Embryonic facial prominence (tissue), 1 donor: ENCODE measurements around the gene C10orf143.
"Not testable (repeated sequence)": the region's sequence is repeated elsewhere in the genome, so short reads cannot be mapped to it uniquely, and the experiment has no call there.

Experiments
- DNase-seq: peaks from one replicate; pipeline ENCODE4 v3.0.0-alpha.2; 2016; ENCODE audit errors: extremely low spot score

Gene C10orf143

GRCh38 chr10:130036296-130037065 lies 74.1 kb downstream of the C10orf143 start:
- no peak for DNase-seq

GRCh38 chr10:130029209-130029608 lies 81.4 kb downstream of the C10orf143 start:
- no peak for DNase-seq

GRCh38 chr10:130028465-130028819 lies 82.2 kb downstream of the C10orf143 start:
- no peak for DNase-seq

- DNase-seq: no peak
These were observed 82.7 kb downstream of the C10orf143 start for GRCh38 chr10:130027716-130028464.

- DNase-seq: no peak
These were observed 83.8 kb downstream of the C10orf143 start for GRCh38 chr10:130026670-130027456.

- DNase-seq: no peak
These were observed 84.7 kb downstream of the C10orf143 start for GRCh38 chr10:130025811-130026485.

GRCh38 chr10:130025326-130025725 lies 85.3 kb downstream of the C10orf143 start:
- no peak for DNase-seq

GRCh38 chr10:130024779-130025325 lies 85.8 kb downstream of the C10orf143 start:
- no peak for DNase-seq

GRCh38 chr10:130024326-130024725 lies 86.3 kb downstream of the C10orf143 start:
- DNase-seq: not testable (repeated sequence)

- no peak for DNase-seq
These were observed 87.0 kb downstream of the C10orf143 start for GRCh38 chr10:130023454-130024230.

GRCh38 chr10:130022511-130023299 lies 87.9 kb downstream of the C10orf143 start:
- DNase-seq: no peak

- DNase-seq: no peak
These were observed 88.5 kb downstream of the C10orf143 start for GRCh38 chr10:130022086-130022485.

GRCh38 chr10:130021383-130021950 lies 89.2 kb downstream of the C10orf143 start:
- no peak for DNase-seq

- DNase-seq: no peak
These were observed 89.8 kb downstream of the C10orf143 start for GRCh38 chr10:130020651-130021382.

- DNase-seq: no peak
These were observed 91.9 kb downstream of the C10orf143 start for GRCh38 chr10:130018730-130019185.

- DNase-seq: no peak
These were observed 92.4 kb downstream of the C10orf143 start for GRCh38 chr10:130018265-130018664.

GRCh38 chr10:130017631-130018022 lies 93.0 kb downstream of the C10orf143 start:
- no peak for DNase-seq

GRCh38 chr10:130016993-130017630 lies 93.5 kb downstream of the C10orf143 start:
- DNase-seq: no peak
